Smooth muscle cell of the umbilical artery (primary cell): ENCODE results near the gene DHRSX. TPM values are rescaled to one million over a fixed set of nuclear protein-coding genes. Genes with fewer than 3 reads are reported as not detected.

Source experiments
- total RNA-seq: library from RNA; depleted of rRNA; stranded (reverse); fragments of >200 nt; gene quantifications from 2 replicates; pipeline ENCODE4 v1.2.3, GENCODE V29; 2014

DHRSX gene, protein sequence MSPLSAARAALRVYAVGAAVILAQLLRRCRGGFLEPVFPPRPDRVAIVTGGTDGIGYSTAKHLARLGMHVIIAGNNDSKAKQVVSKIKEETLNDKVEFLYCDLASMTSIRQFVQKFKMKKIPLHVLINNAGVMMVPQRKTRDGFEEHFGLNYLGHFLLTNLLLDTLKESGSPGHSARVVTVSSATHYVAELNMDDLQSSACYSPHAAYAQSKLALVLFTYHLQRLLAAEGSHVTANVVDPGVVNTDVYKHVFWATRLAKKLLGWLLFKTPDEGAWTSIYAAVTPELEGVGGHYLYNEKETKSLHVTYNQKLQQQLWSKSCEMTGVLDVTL
- total RNA-seq = 25.7 and 28.2 TPM in 2 replicates

GRCh38 chrX:2500803-2501558 is at the start of gene DHRSX, which contains the start of gene ZBED1:
Gene DHRSX (minus strand): TSS chrX:2500976. CDS start chrX:2500925, 51 bp downstream.
Gene ZBED1 (minus strand): TSS chrX:2500976. CDS start chrX:2490719, 10,257 bp downstream.

Other genes with a start within 250 kb of the DHRSX start
- gene ZBED1, start within 50 bp of the DHRSX start, total RNA-seq = 27.9 and 44.9 TPM in 2 replicates
- 227 and 238 TPM in 2 replicates for gene CD99, start 190.3 kb upstream of the DHRSX start, total RNA-seq